Left ventricle myocardium inferior (tissue), 1 donor: ENCODE data around the gene SLC43A3. TPM values are rescaled to one million over a fixed set of nuclear protein-coding genes. Genes with fewer than 3 reads are reported as not detected.

Source experiments
- DNase-seq: peaks from one replicate; pipeline ENCODE4 v3.0.0-alpha.2; 2020
- H3K27ac ChIP-seq: fragments of 200-600 bp; replicated peaks from 2 replicates; pipeline ENCODE4 v1.8.0; 2021
- H3K27me3 ChIP-seq: fragments of 200-600 bp; 2 replicates; pipeline ENCODE4 v1.8.0; 2021; ENCODE audit warnings: low read depth
- H3K36me3 ChIP-seq: fragments of 200-600 bp; 2 replicates; pipeline ENCODE4 v1.8.0; 2021
- H3K4me1 ChIP-seq: fragments of 200-600 bp; 2 replicates; pipeline ENCODE4 v1.8.0; 2021
- H3K4me3 ChIP-seq: fragments of 200-600 bp; 2 replicates; pipeline ENCODE4 v1.8.0; 2021; ENCODE audit warnings: mild to moderate bottlenecking, moderate library complexity
- H3K9me3 ChIP-seq: fragments of 200-600 bp; replicated peaks from 2 replicates; pipeline ENCODE4 v1.8.0; 2021
- CTCF ChIP-seq: fragments of 200-600 bp; IDR thresholded peaks from 2 replicates; pipeline ENCODE4 v1.8.0; 2021; ENCODE audit warnings: antibody characterized with exemption, mild to moderate bottlenecking, borderline replicate concordance
- intact Hi-C: fragments of 100-400 bp; cut with micrococcal nuclease; formaldehyde crosslinking; loops from one replicate; pipeline ENCODE4 v1.11.0; 2022
- total RNA-seq: library from RNA; stranded (reverse); fragmentation: NEBNext Ultra II Directional; extraction: Animal tissue kit (Norgen Biotek cat#: 25700); gene quantifications from one replicate; pipeline ENCODE4 v1.2.1, GENCODE V29; 2021
- donor health status: DM: no; HTN: yes; CAD: no; lungs with severe emphysema.

The SLC43A3 gene
- total RNA-seq, 1 donor from 2014 or later: 21.0 TPM

DNA sequence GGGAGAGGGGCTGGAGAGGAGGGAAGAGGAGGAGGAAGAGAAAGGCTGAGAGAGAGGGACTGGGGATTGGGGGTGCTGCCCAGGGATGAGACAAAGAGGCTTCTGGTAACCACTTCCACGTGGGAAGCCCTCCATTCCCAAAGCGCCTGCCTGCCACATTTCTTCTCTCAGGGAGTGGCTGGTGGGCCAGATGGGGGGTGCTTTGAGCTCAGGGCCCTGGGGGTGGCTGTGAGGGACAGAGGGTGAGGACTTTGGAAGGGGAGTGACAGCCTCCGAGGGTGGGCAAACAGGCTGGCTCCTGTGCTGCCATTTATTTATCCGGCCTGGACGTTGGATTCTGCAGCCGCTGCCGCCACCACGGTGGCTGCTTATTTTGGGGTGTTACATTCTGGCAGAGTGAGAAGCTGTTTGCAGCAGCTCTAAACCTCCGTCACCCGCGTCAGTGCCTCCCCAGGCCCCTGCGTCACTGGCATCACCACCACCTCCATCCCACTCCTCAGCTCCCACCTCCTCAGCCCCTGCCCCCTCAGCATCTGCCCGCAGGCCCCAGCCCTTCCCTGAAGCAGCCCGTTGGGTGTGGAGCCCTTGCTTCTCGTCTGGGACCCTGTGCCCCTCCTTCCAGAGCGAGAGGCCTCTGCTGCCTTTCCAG is 35.0 kb upstream of the SLC43A3 start:
- Histone ChIP-seq H3K4me3 (peak overlapping the region; percentile 65), H3K9me3 (no peaks in the 10 kb centered on the region), H3K4me1 (peaks cover 41% of the 10 kb centered on the region), H3K27me3 (peaks cover 81% of the 10 kb centered on the region), H3K36me3 (no peaks in the 10 kb centered on the region), H3K27ac (no peak overlapping the region)
- TF ChIP-seq CTCF: no peak
- no peak for DNase-seq
- intact Hi-C loops: no loop called here

GRCh38 chr11:57460758-57461749 is 34.1 kb upstream of the SLC43A3 start:
- Histone ChIP-seq H3K4me1 (peaks cover 42% of the 10 kb centered on the region), H3K9me3 (no peaks in the 10 kb centered on the region), H3K27me3 (peaks cover 85% of the 10 kb centered on the region), H3K4me3 (peak overlapping the region; percentile 65), H3K27ac (peak overlapping the region; percentile 36), H3K36me3 (no peaks in the 10 kb centered on the region)
- no peak for TF ChIP-seq CTCF
- DNase-seq: no peak
- intact Hi-C loops: no loop called here

- TF ChIP-seq CTCF: peak; percentile 33
- peak; percentile 48 for DNase-seq
- Histone ChIP-seq H3K4me1 (peaks cover 42% of the 10 kb centered on the region), H3K9me3 (no peaks in the 10 kb centered on the region), H3K36me3 (no peaks in the 10 kb centered on the region), H3K4me3 (peak within 1 kb of the TSS; percentile 65), H3K27me3 (peaks cover 89% of the 10 kb centered on the region), H3K27ac (peak within 1 kb of the TSS; percentile 36)
- intact Hi-C loops: no loop called here
Observed at GRCh38 chr11:57460022-57460757, 33.3 kb upstream of the SLC43A3 start, which contains the start of gene RTN4RL2. Gene RTN4RL2, plus strand, starts transcription at chr11:57460528. Its CDS starts 338 bp downstream, at chr11:57460866.

GRCh38 chr11:57459164-57460021 is 32.5 kb upstream of the SLC43A3 start:
- DNase-seq: no peak
- Histone ChIP-seq H3K27ac (no peak overlapping the region), H3K9me3 (no peaks in the 10 kb centered on the region), H3K36me3 (no peaks in the 10 kb centered on the region), H3K4me1 (peaks cover 42% of the 10 kb centered on the region), H3K27me3 (peaks cover 86% of the 10 kb centered on the region), H3K4me3 (peak overlapping the region; percentile 65)
- TF ChIP-seq CTCF: no peak
- intact Hi-C loops: loop anchor here (10.0 kb wide), 1 partner anchor 65 kb away; no protein-coding TSS in a partner anchor
